CD1c-positive myeloid dendritic cell (primary cell): ENCODE results near the gene OR2AT4.
A peak's percentile ranks its signal among the peaks of the same experiment; 100 is the strongest.
"Not testable (repeated sequence)": the region's sequence is repeated elsewhere in the genome, so short reads cannot be mapped to it uniquely, and the experiment has no call there.

Experiments
- DNase-seq: peaks from one replicate; pipeline ENCODE4 v3.0.0-alpha.2; 2016; ENCODE audit errors: extremely low spot score

OR2AT4 gene

GRCh38 chr11:75096456-75097172, at the start of gene OR2AT4:
Gene OR2AT4, minus strand, starts transcription at chr11:75096876.
- DNase-seq: no peak

GRCh38 chr11:75145972-75146519, 49.4 kb upstream of the OR2AT4 start:
- DNase-seq: no peak

- no peak for DNase-seq
Measured at GRCh38 chr11:75145196-75145971, 48.7 kb upstream of the OR2AT4 start.

- no peak for DNase-seq
Measured at GRCh38 chr11:75144716-75145014, 48.0 kb upstream of the OR2AT4 start.

GRCh38 chr11:75143420-75143731, 46.7 kb upstream of the OR2AT4 start:
- no peak for DNase-seq

- DNase-seq: peak; percentile 90
Measured at GRCh38 chr11:75142714-75143419, 46.2 kb upstream of the OR2AT4 start.

- no peak for DNase-seq
Measured at GRCh38 chr11:75141166-75141565, 44.5 kb upstream of the OR2AT4 start.

- peak; percentile 73 for DNase-seq
Measured at GRCh38 chr11:75140269-75141138, 43.8 kb upstream of the OR2AT4 start.

GRCh38 chr11:75135651-75136050, 39.0 kb upstream of the OR2AT4 start:
- no peak for DNase-seq

- DNase-seq: no peak
Measured at GRCh38 chr11:75135021-75135650, 38.5 kb upstream of the OR2AT4 start.

- DNase-seq: no peak
Measured at GRCh38 chr11:75133976-75134375, 37.3 kb upstream of the OR2AT4 start.

- DNase-seq: no peak
Measured at GRCh38 chr11:75132080-75132479, 35.4 kb upstream of the OR2AT4 start.

- DNase-seq: no peak
Measured at GRCh38 chr11:75126564-75126963, 29.9 kb upstream of the OR2AT4 start.

GRCh38 chr11:75118577-75118976, 21.9 kb upstream of the OR2AT4 start:
- no peak for DNase-seq

GRCh38 chr11:75114465-75114864, 17.8 kb upstream of the OR2AT4 start:
- DNase-seq: no peak

GRCh38 chr11:75113030-75113429, 16.4 kb upstream of the OR2AT4 start:
- DNase-seq: no peak

- no peak for DNase-seq
Measured at GRCh38 chr11:75112200-75112599, 15.5 kb upstream of the OR2AT4 start.

GRCh38 chr11:75107187-75107586, 10.5 kb upstream of the OR2AT4 start:
- DNase-seq: no peak

GRCh38 chr11:75105967-75106681, 9.4 kb upstream of the OR2AT4 start:
- not testable (repeated sequence) for DNase-seq

- no peak for DNase-seq
Measured at GRCh38 chr11:75105462-75105925, 8.8 kb upstream of the OR2AT4 start.
